ENCODE data around the gene FBXO42. TPM values are rescaled to one million over a fixed set of nuclear protein-coding genes. Genes with fewer than 3 reads are reported as not detected.

The FBXO42 gene
- total and polyA plus RNA-seq, 9 of the 15 experiments (the other 6 are each of a cell fraction or from before 2014, with no cell fraction given) = 7.2 to 24.8 (median 17.4) TPM

DNA sequence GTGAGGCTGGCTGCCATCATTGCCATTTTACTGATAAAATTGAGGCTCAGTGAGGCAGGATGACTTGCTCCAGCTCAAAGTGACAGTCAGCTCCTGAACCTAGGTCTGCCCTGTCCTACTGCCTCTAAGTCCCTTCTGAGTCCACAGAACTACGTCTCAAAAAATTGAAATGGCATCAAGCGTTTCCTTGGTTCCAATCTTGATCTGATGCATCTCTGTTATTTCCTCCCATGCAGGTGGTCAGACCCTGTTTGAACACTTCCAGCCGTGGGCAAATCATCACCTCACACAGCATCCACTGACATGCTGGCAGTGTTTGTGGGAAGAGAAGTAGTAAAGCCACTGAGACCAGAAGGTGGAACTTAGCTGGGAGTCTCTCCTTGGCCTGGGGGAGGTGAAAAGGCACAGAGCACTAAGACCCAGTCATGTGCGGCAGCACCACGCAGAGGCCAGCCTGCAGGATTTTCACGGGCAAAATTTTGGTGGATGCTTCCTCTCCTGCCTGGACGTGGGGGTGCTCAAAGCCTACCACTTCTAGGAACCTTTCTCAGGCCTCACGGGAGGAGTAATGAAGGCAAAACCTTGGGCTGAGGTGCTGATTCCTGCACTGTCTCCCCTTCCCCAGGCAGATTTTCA is 107.5 kb downstream of the FBXO42 start (continued):
- TF ChIP-seq, protein P1, sequence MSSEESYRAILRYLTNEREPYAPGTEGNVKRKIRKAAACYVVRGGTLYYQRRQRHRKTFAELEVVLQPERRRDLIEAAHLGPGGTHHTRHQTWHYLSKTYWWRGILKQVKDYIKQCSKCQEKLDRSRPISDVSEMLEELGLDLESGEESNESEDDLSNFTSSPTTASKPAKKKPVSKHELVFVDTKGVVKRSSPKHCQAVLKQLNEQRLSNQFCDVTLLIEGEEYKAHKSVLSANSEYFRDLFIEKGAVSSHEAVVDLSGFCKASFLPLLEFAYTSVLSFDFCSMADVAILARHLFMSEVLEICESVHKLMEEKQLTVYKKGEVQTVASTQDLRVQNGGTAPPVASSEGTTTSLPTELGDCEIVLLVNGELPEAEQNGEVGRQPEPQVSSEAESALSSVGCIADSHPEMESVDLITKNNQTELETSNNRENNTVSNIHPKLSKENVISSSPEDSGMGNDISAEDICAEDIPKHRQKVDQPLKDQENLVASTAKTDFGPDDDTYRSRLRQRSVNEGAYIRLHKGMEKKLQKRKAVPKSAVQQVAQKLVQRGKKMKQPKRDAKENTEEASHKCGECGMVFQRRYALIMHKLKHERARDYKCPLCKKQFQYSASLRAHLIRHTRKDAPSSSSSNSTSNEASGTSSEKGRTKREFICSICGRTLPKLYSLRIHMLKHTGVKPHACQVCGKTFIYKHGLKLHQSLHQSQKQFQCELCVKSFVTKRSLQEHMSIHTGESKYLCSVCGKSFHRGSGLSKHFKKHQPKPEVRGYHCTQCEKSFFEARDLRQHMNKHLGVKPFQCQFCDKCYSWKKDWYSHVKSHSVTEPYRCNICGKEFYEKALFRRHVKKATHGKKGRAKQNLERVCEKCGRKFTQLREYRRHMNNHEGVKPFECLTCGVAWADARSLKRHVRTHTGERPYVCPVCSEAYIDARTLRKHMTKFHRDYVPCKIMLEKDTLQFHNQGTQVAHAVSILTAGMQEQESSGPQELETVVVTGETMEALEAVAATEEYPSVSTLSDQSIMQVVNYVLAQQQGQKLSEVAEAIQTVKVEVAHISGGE (CRISPR knock-in tag; IDR thresholded peaks at IDR 0.05) = 0 out of 6 replicates have a peak, but pooled peaks of 1 of the 3 experiments have one; percentile 3
- TF ChIP-seq ZNF184 (CRISPR knock-in tag; IDR thresholded peaks at IDR 0.05) (no peak), PRMT5 (CRISPR knock-in tag; IDR thresholded peaks at IDR 0.05) (no peak), CBX2 (IDR thresholded peaks at IDR 0.05; ENCODE audit: insufficient read depth, low read length, poor library complexity, severe bottlenecking) (no peak), TSC22D4 (tag; IDR thresholded peaks at IDR 0.05) (no peak), BHLHE40 (IDR thresholded peaks at IDR 0.05; ENCODE audit: low read length) (0 out of 2 replicates have a peak, but pooled peaks have one; percentile 1), ARID2 (IDR thresholded peaks at IDR 0.05) (no peak), CREB5 (CRISPR knock-in tag; IDR thresholded peaks at IDR 0.05) (no peak), CEBPG (CRISPR knock-in tag; IDR thresholded peaks at IDR 0.05) (no peak), CEBPG (tag; conservative IDR thresholded peaks at IDR 0.05 in 1 of 2, IDR thresholded peaks at IDR 0.05 in 1 of 2) (no peak), ESRRA (IDR thresholded peaks at IDR 0.05; ENCODE audit: borderline replicate concordance, low read depth) (0 out of 2 replicates have a peak, but pooled peaks have one; percentile 7), PYGO2 (tag; IDR thresholded peaks at IDR 0.05) (no peak), HDAC2 (IDR thresholded peaks at IDR 0.05) (no peak)
- TF ChIP-seq, protein P2, sequence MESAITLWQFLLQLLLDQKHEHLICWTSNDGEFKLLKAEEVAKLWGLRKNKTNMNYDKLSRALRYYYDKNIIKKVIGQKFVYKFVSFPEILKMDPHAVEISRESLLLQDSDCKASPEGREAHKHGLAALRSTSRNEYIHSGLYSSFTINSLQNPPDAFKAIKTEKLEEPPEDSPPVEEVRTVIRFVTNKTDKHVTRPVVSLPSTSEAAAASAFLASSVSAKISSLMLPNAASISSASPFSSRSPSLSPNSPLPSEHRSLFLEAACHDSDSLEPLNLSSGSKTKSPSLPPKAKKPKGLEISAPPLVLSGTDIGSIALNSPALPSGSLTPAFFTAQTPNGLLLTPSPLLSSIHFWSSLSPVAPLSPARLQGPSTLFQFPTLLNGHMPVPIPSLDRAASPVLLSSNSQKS (CRISPR knock-in tag; IDR thresholded peaks at IDR 0.05) = no peak

Data from K562 (cell line).